ENCODE results near the gene ZNF611. TPM values are rescaled to one million over a fixed set of nuclear protein-coding genes. Genes with fewer than 3 reads are reported as not detected.
"Not testable (repeated sequence)": the region's sequence is repeated elsewhere in the genome, so short reads cannot be mapped to it uniquely, and the experiment has no call there.

ZNF611 gene
- total RNA-seq, 1 donor from 2014 or later = 6.1 TPM

DNA sequence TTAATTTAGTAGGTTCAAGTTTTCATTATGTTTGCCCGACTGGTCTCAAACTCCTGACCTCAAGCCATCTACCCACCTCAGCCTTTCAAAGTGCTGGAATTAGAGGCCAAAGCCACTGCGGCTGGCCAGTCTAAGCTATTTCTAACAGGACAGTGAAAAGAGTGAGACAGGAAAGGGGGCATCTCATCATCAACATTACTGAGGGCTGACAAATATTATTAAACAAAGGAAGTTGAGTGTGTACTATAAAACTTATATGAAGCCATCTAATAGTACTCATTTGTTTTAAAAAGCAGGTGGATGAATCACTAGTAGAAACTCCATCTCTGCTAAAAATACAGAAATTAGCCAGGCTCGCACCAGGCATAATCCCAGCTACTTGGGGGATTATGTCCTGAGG, 24.3 kb downstream of the ZNF611 start:
- H3K4me1 ChIP-seq = no peaks in the 10 kb centered on the region
- intact Hi-C loops (cut with DNase I) = no loop called here
- no peaks in the 10 kb centered on the region for H3K27me3 ChIP-seq
- DNase-seq (ENCODE audit: extremely low spot score in 2 of 2) = no peak
- no peak overlapping the region for H3K4me3 ChIP-seq
- no peak overlapping the region for H3K27ac ChIP-seq
- H3K9me3 ChIP-seq = no peaks in the 10 kb centered on the region
- H3K36me3 ChIP-seq = peaks cover 0 to 75% of the 10 kb centered on the region in 2 donors
- TF ChIP-seq CTCF (IDR thresholded peaks at IDR 0.05) = no peak
- TF ChIP-seq POLR2AphosphoS5 (IDR thresholded peaks at IDR 0.05; ENCODE audit: insufficient read depth in 1 of 2, low read depth in 1 of 2) = no peak

DNA sequence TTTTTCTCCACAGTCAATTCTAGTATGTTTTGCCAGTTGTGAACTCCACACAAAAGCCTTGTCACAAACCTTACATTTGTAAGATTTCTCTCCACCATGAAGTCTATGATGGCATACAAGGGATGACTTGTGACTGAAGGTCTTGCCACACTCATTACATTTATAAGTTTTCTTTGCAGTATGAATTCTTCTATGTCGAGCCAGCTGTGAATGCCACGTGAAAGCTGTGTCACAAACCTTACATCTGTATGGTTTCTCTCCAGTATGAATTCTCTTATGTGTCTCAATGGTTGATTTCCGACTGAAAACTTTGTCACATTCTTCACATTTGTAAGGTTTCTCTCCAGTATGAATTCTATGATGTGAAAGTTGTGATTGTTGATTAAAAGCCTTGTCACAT, 29.2 kb downstream of the ZNF611 start:
- H3K9me3 ChIP-seq; DNase-seq (ENCODE audit: extremely low spot score in 2 of 2); H3K4me3 ChIP-seq; H3K4me1 ChIP-seq; H3K27me3 ChIP-seq; intact Hi-C loops (cut with DNase I); H3K27ac ChIP-seq: not testable (repeated sequence)
- peaks cover 0 to 54% of the 10 kb centered on the region in 2 donors for H3K36me3 ChIP-seq

DNA sequence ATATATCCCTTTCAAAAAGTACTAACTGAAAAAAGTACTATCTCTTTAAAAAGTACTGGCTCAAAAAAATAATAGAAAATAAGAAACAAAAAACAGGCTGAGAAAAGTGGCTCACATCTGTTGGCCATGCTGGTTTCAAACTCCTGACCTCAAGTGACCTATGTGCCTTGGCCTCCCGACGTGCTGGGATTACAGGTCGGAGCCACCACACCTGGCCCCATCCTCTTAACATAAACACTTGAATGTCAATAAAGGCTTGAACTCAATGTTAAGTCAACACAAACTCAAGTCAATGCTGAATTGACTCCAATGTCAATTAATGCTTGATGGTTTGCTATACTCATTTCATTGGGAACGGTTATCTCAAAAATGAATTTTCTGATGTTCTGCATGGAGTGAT, 30.9 kb downstream of the ZNF611 start:
- Histone ChIP-seq H3K27ac (no peak overlapping the region), H3K27me3 (no peaks in the 10 kb centered on the region), H3K36me3 (peaks cover 0 to 41% of the 10 kb centered on the region in 2 donors), H3K4me1 (no peaks in the 10 kb centered on the region), H3K4me3 (no peak overlapping the region), H3K9me3 (no peaks in the 10 kb centered on the region)
- TF ChIP-seq POLR2A (IDR thresholded peaks at IDR 0.05) = no peak
- TF ChIP-seq POLR2AphosphoS5 (IDR thresholded peaks at IDR 0.05; ENCODE audit: insufficient read depth in 1 of 2, low read depth in 1 of 2) = no peak
- TF ChIP-seq CTCF (IDR thresholded peaks at IDR 0.05) = no peak
- intact Hi-C loops (cut with DNase I) = no loop called here
- no peak for DNase-seq (ENCODE audit: extremely low spot score in 2 of 2)

DNA sequence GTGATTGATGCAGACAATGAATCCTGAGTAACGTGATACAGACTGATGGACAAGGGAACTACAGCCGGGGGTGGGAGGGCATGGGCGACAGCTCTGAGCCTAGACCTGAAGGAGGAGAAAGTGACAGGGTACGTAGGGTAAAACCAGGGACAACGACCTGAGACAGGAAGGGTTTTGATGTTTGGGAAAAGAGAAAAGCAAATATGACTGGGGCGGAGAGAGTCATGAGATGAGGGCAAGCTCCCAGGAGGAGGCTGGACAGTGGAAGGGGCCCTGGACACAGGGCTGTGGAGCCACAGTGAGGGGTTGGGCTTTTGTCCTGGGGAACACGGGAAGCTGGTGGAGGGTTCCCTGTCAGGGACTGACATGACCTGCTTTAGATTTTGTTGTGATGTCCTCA, 34.2 kb downstream of the ZNF611 start:
- no peak overlapping the region for H3K27ac ChIP-seq
- H3K4me3 ChIP-seq = no peak overlapping the region
- H3K36me3 ChIP-seq = peaks cover 0 to 9% of the 10 kb centered on the region in 2 donors
- H3K27me3 ChIP-seq = no peaks in the 10 kb centered on the region
- intact Hi-C loops (cut with DNase I) = no loop called here
- no peak for DNase-seq (ENCODE audit: extremely low spot score in 2 of 2)
- H3K4me1 ChIP-seq = no peaks in the 10 kb centered on the region
- TF ChIP-seq POLR2A (IDR thresholded peaks at IDR 0.05) = no peak
- TF ChIP-seq POLR2AphosphoS5 (IDR thresholded peaks at IDR 0.05; ENCODE audit: insufficient read depth in 1 of 2, low read depth in 1 of 2) = no peak
- no peak for TF ChIP-seq CTCF (IDR thresholded peaks at IDR 0.05)
- no peaks in the 10 kb centered on the region for H3K9me3 ChIP-seq

DNA sequence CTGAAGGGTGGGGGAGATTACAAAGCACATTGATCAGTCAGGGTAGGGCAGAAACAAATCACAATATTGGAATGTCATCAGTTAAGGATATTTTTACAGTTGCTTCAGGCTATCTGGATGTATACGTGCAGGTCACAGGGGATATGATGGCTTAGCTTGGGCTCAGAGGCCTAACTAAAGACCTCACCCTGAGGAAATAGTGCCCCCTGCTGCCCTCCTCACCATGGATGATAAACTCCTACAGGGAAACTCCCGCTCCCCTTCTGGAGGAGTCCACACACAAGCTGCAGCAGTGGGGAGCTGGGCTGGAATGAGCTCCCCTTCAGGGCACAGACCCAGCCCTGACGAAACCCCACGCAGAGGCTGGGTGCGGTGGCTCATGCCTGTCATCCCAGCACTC, 35.3 kb downstream of the ZNF611 start:
- H3K9me3 ChIP-seq; H3K4me3 ChIP-seq; H3K27ac ChIP-seq; DNase-seq (ENCODE audit: extremely low spot score in 2 of 2); H3K4me1 ChIP-seq; H3K36me3 ChIP-seq; intact Hi-C loops (cut with DNase I); H3K27me3 ChIP-seq: not testable (repeated sequence)

DNA sequence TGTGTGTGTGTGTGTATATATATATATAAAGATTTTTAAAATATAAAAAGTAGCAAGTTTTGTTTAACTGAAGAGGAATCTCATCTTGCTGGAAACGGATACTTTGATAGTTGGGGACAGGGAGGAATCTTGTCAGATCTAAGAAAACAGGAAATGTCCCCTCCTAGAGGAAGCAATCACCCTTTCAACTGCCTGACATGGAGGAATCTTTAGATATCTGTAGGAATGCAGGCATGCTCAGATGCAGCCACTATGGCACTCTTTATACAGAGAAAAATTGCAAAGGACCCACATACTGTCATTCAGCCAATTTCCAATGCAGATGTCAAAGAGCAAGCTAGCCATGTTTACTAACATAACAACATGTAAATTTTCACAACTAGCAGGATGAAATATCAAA, 38.8 kb downstream of the ZNF611 start:
- Histone ChIP-seq H3K9me3 (no peaks in the 10 kb centered on the region), H3K4me1 (peaks cover 5% of the 10 kb centered on the region), H3K27me3 (no peaks in the 10 kb centered on the region), H3K4me3 (no peak overlapping the region), H3K36me3 (no peaks in the 10 kb centered on the region), H3K27ac (no peak overlapping the region)
- TF ChIP-seq POLR2AphosphoS5 (IDR thresholded peaks at IDR 0.05; ENCODE audit: insufficient read depth in 1 of 2, low read depth in 1 of 2) (no peak), CTCF (IDR thresholded peaks at IDR 0.05) (no peak), POLR2A (IDR thresholded peaks at IDR 0.05) (no peak)
- DNase-seq (ENCODE audit: extremely low spot score in 2 of 2) = no peak
- intact Hi-C loops (cut with DNase I) = no loop called here
